ENCODE measurements around the gene RHOBTB3. TPM values are rescaled to one million over a fixed set of nuclear protein-coding genes. Genes with fewer than 3 reads are reported as not detected.
A peak's percentile ranks its signal among the peaks of the same experiment; 100 is the strongest.

The RHOBTB3 gene
- total RNA-seq, 2 donors from 2014 or later, result 56.2 to 89.9 TPM

DNA sequence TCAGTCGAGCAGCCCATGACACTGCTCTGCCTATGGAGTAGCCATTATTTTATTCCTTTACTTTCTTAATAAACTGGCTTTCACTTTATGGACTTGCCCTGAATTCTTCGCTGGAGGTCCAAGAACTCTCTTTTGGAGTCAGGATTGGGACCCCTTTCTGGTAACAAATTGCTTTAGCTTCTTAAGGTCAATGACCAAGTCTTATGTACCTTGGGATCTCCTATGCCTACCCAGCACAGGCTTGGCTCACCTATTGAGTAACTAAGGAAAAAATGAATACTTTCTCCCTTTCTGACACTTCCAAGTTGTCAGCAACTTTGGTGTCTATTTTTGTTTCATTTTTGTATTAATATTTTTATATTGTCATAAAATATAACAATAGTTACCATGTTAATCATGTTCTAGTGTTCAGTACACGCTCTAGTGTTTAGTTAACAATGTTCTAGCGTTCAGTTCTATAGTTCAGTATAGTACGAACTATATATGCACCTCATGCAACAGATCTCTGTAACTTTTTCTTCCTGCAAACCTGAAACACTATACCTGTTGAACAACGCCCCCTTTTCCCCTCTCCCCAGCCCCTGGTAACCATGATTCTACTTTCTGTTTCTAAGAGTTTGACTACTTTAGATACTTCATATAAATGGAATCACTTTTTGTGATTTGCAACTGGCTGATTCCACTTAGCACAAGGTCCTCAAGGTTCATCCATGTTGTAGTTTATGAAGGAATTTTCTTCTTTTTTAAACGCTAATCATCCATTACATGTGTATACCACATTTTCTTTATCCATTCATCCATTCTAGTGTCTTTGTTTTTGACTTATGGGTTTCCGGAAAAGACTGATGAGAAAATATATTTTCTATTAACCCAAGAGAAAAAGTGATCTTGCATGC is 1.8 kb upstream of the RHOBTB3 start:
- DNase-seq (ENCODE audit: low spot score), result no peak
- no peaks in the 10 kb centered on the region for H3K9me3 ChIP-seq
- peaks cover 0 to 38% of the 10 kb centered on the region in 2 donors for H3K4me1 ChIP-seq
- TF ChIP-seq, protein P1, sequence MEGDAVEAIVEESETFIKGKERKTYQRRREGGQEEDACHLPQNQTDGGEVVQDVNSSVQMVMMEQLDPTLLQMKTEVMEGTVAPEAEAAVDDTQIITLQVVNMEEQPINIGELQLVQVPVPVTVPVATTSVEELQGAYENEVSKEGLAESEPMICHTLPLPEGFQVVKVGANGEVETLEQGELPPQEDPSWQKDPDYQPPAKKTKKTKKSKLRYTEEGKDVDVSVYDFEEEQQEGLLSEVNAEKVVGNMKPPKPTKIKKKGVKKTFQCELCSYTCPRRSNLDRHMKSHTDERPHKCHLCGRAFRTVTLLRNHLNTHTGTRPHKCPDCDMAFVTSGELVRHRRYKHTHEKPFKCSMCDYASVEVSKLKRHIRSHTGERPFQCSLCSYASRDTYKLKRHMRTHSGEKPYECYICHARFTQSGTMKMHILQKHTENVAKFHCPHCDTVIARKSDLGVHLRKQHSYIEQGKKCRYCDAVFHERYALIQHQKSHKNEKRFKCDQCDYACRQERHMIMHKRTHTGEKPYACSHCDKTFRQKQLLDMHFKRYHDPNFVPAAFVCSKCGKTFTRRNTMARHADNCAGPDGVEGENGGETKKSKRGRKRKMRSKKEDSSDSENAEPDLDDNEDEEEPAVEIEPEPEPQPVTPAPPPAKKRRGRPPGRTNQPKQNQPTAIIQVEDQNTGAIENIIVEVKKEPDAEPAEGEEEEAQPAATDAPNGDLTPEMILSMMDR (IDR thresholded peaks at IDR 0.05), result no peak
- no peaks in the 10 kb centered on the region for H3K27me3 ChIP-seq
- no peaks in the 10 kb centered on the region for H3K36me3 ChIP-seq
- H3K4me3 ChIP-seq, result no peak overlapping the region
- peak overlapping the region; percentile 18 to 94 for H3K27ac ChIP-seq

DNA sequence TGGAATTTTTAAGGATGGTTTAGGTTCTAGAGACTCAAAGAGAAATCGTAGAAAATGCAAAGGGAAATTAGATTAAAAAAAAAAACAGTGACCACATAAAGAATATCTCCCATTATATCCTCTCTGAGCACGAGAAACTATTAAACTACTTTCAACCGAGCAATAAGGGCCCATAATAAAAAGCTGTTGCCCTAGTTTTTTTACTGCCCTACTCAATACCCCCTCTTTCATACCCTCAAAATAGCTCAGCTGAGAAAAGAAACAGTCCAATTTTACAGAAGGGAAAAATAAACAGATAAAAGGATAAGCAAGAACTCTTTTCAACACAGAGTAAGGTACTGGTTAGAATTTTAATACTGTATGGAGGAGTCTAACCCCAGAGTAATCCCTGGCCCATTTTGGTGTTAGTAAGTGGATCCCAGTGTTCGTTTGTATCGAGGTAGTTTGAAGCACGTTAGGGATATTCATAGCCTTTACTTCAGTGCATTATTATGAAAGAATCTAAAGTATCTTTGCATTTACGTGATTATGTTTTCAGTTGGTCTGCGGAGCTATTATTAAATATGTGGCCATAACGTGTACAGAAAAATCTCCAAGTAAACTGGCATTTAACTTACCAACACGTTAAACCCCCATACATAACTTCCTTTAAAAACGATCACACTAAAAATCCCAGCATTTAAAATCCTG is 980 bp upstream of the RHOBTB3 start:
- Histone ChIP-seq H3K36me3 (no peaks in the 10 kb centered on the region), H3K4me3 (peak overlapping the region; percentile 70 to 74), H3K27me3 (no peaks in the 10 kb centered on the region), H3K27ac (peak overlapping the region; percentile 91 to 94), H3K4me1 (peaks cover 0 to 44% of the 10 kb centered on the region in 2 donors), H3K9me3 (no peaks in the 10 kb centered on the region)
- DNase-seq (ENCODE audit: low spot score), result no peak
- TF ChIP-seq, protein P1 (IDR thresholded peaks at IDR 0.05), result no peak

DNA sequence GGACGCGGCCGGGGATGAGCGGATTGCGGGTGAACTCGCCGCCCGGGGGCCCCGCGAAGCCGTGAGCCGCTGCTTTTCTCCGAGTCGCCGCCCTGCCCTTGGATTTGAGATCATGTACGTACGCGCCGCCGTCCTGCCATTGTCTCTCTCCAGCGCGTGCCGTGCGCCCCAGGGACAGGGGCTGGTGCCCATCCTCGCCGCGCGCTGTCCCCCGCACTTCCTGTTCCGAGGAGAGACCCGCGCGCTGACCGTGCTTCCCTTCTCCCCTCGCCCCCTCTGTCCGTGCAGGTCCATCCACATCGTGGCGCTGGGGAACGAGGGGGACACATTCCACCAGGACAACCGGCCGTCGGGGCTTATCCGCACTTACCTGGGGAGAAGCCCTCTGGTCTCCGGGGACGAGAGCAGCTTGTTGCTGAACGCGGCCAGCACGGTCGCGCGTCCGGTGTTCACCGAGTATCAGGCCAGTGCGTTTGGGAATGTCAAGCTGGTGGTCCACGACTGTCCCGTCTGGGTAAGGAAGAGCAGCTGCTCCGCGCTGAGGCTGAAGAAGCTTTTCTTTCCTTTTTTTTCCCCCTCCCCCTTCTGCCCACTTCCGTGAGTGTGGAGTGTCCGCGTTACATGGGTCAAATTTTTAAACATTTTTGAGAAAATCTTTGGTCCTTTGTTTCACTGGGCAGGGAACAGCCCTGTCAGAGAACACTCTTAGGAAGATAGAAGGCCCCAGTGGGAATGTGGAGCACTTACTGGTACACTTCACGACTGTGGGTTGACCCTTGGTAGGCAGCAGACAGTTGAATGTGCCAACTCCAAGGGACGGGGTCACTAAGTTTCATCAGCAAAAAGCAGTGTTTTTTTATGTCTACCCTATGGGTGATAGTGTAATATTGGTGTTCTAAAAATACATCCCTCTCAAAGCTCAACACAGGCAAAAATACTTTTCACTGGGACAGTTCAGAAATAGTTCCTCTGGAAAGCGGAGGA is 727 bp downstream of the RHOBTB3 start:
- TF ChIP-seq, protein P1 (IDR thresholded peaks at IDR 0.05), result no peak
- Histone ChIP-seq H3K9me3 (no peaks in the 10 kb centered on the region), H3K27ac (peak overlapping the region; percentile 91 to 94), H3K36me3 (no peaks in the 10 kb centered on the region), H3K4me1 (peaks cover 0 to 57% of the 10 kb centered on the region in 2 donors), H3K27me3 (no peaks in the 10 kb centered on the region), H3K4me3 (peak overlapping the region; percentile 70 to 74)
- DNase-seq (ENCODE audit: low spot score), result no peak

DNA sequence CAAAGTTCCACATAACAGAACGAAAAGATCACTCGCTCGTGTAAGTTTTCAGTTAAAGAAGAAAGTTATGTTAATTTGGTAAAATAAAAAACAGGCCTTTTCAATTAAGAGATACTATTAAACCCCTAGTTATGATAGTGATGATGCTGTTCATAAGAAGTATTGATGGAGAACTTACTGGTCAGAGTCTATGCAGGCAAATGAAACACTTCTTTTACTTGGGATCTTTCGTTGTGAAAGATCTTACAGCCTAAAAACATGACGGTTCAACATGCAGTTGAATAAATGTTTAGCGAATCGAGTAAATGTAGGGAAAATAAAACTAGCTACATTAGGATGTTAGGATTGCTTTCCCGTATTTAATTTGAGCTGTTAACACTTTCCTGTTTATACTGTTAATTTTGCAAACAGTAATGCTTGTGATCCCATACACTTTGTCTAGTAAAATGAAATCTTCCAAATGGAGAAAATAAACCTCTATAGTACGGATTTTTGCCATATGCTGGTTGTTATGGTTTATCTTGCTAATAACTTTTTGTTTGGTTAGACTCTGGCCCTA is 2.0 kb downstream of the RHOBTB3 start:
- Histone ChIP-seq H3K9me3 (no peaks in the 10 kb centered on the region), H3K4me1 (peaks cover 0 to 57% of the 10 kb centered on the region in 2 donors), H3K36me3 (peaks cover 1% of the 10 kb centered on the region), H3K27ac (peak overlapping the region; percentile 91 to 94), H3K4me3 (peak overlapping the region; percentile 70 to 74), H3K27me3 (no peaks in the 10 kb centered on the region)
- TF ChIP-seq, protein P1 (IDR thresholded peaks at IDR 0.05), result no peak
- no peak for DNase-seq (ENCODE audit: low spot score)

DNA sequence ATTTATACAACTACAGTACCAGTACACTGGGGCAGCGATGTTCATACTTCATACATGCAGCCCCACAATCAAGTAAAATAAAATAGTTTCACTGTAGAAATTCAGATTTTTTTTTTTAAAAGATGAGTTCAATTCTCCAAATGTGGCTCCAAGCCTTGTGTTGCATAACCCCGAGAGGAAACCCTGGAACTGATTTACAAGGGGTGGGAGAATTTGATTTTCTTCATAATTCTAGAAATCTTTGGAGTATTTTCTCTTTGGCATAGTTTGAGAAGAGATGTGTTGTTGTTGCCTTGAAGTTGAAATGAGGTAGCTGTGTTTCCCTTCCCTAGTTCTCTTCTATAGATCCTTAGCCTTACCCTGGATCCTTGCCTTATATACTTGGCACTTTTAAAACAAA is 3.1 kb downstream of the RHOBTB3 start:
- Histone ChIP-seq H3K4me3 (peak overlapping the region; percentile 20 to 70), H3K36me3 (peaks cover 11% of the 10 kb centered on the region), H3K4me1 (peaks cover 0 to 50% of the 10 kb centered on the region in 2 donors), H3K27me3 (no peaks in the 10 kb centered on the region), H3K9me3 (no peaks in the 10 kb centered on the region), H3K27ac (peak overlapping the region; percentile 91 to 94)
- DNase-seq (ENCODE audit: low spot score), result no peak
- TF ChIP-seq, protein P1 (IDR thresholded peaks at IDR 0.05), result no peak
